CD4-positive, alpha-beta T cell (primary cell): ENCODE results near the gene CD40. TPM values are rescaled to one million over a fixed set of nuclear protein-coding genes. Genes with fewer than 3 reads are reported as not detected.

Source experiments
- ATAC-seq: fragments of 200-7000 bp; cut with Tn5 transposase; one replicate; pipeline ENCODE4 v1.10.0; 2022; ENCODE audit warnings: mild to moderate bottlenecking; ENCODE audit not compliant: poor library complexity
- CTCF ChIA-PET: fragments of 350-600 bp; sonication (Branson Sonifier 250); formaldehyde crosslinking; loops from one replicate; lab custom pipeline; 2021; ENCODE audit warnings: antibody characterized with exemption, inconsistent platforms; lab: Charles Lee
- POLR2A ChIA-PET: fragments of 350-600 bp; sonication (Branson Sonifier 250); formaldehyde crosslinking; loops from one replicate; lab custom pipeline; 2021; ENCODE audit warnings: antibody characterized with exemption, inconsistent platforms; lab: Charles Lee
- DNase-seq, 14 experiments: peaks; one replicate each; pipeline ENCODE4 v3.0.0-alpha.2; 2013 to 2020; ENCODE audit warnings: mixed read lengths in 2 of 14
- H3K27ac ChIP-seq, 2 donors: one replicate each; pipeline versions ENCODE4 v1.5.1 to v1.7.0; 2013; ENCODE audit warnings: low read length in 2 of 2, low read depth in 1 of 2, mild to moderate bottlenecking in 1 of 2
- H3K27me3 ChIP-seq, 2 experiments: 1 replicate in 1 of 2; 2 replicates in 1 of 2; pipeline versions ENCODE4 v1.6.1 to v1.7.0; 2013; ENCODE audit warnings: low read length in 2 of 2, control low read depth in 1 of 2, mild to moderate bottlenecking in 1 of 2, moderate library complexity in 1 of 2; ENCODE audit not compliant: insufficient read depth in 2 of 2, control insufficient read depth in 1 of 2
- H3K36me3 ChIP-seq: one replicate; pipeline ENCODE4 v1.6.1; 2013; ENCODE audit warnings: low read length, control low read depth; ENCODE audit not compliant: insufficient read depth
- H3K4me1 ChIP-seq: one replicate; pipeline ENCODE4 v1.6.1; 2013; ENCODE audit warnings: low read length, control low read depth; ENCODE audit not compliant: insufficient read depth
- H3K4me3 ChIP-seq: one replicate; pipeline ENCODE4 v1.5.1; 2013; ENCODE audit warnings: mild to moderate bottlenecking, low read length, moderate library complexity
- H3K9me3 ChIP-seq, 2 experiments: 1 replicate in 1 of 2; 2 replicates in 1 of 2; pipeline versions ENCODE4 v1.6.1 to v1.7.0; 2013; ENCODE audit warnings: low read length in 2 of 2, mild to moderate bottlenecking in 2 of 2, control low read depth in 1 of 2, moderate library complexity in 1 of 2; ENCODE audit not compliant: control insufficient read depth in 1 of 2, insufficient read depth in 1 of 2
- H3K27ac Mint-ChIP-seq: one replicate; pipeline ENCODE4 v1.8.0; 2020; ENCODE audit warnings: mixed read lengths
- H3K27me3 Mint-ChIP-seq: one replicate; pipeline ENCODE4 v1.8.0; 2021; ENCODE audit warnings: mixed read lengths
- H3K36me3 Mint-ChIP-seq: one replicate; pipeline ENCODE4 v1.8.0; 2021; ENCODE audit warnings: low read depth, mixed read lengths
- H3K4me1 Mint-ChIP-seq: one replicate; pipeline ENCODE4 v1.8.0; 2021; ENCODE audit warnings: low read depth, mixed read lengths
- H3K4me3 Mint-ChIP-seq: one replicate; pipeline ENCODE4 v1.8.0; 2020; ENCODE audit warnings: mild to moderate bottlenecking, mixed read lengths
- H3K9me3 Mint-ChIP-seq: one replicate; pipeline ENCODE4 v1.8.0; 2020; ENCODE audit warnings: mixed read lengths
- intact Hi-C, 2 experiments: fragments of 100-400 bp; cut with DNase I in 1 of 2; cut with micrococcal nuclease in 1 of 2; formaldehyde crosslinking; loops; one replicate each; pipeline versions ENCODE4 v1.15.1 to v1.9.0; 2023 to 2025; cut with DNase I, micrococcal nuclease
- total RNA-seq, 174 experiments: library from RNA in 2 of 174; stranded (reverse) in 2 of 174; gene quantifications; one replicate each; pipeline ENCODE4 v1.2.3 and lab custom pipeline; 2021 to 2026
- TF ChIP-seq, protein P1 (sequence below): fragments of 200-600 bp; IDR thresholded peaks from one replicate; pipeline ENCODE4 v1.8.0; 2022; ENCODE audit warnings: antibody characterized with exemption, mild to moderate bottlenecking

Gene CD40
- total RNA-seq, 2 experiments from 2014 or later = 1.0 to 1.2 TPM

GRCh38 chr20:46100988-46101387, 17.1 kb upstream of the CD40 start:
- Histone ChIP-seq H3K27me3 (peaks cover 46 to 55% of the 10 kb centered on the region in 2 experiments), H3K27ac (no peak overlapping the region), H3K4me3 (no peak overlapping the region), H3K9me3 (peaks cover 0 to 6% of the 10 kb centered on the region in 2 experiments), H3K36me3 (no peaks in the 10 kb centered on the region), H3K4me1 (no peaks in the 10 kb centered on the region)
- CTCF ChIA-PET = no interaction called here
- intact Hi-C loops = no loop called here
- ATAC-seq = no peak
- Mint-ChIP-seq H3K27me3 (peaks cover 74% of the 10 kb centered on the region), H3K4me3 (no peak overlapping the region), H3K4me1 (no peaks in the 10 kb centered on the region), H3K9me3 (no peaks in the 10 kb centered on the region), H3K27ac (no peak overlapping the region), H3K36me3 (no peaks in the 10 kb centered on the region)
- no peak for DNase-seq
- POLR2A ChIA-PET = no interaction called here
- TF ChIP-seq, protein P1, sequence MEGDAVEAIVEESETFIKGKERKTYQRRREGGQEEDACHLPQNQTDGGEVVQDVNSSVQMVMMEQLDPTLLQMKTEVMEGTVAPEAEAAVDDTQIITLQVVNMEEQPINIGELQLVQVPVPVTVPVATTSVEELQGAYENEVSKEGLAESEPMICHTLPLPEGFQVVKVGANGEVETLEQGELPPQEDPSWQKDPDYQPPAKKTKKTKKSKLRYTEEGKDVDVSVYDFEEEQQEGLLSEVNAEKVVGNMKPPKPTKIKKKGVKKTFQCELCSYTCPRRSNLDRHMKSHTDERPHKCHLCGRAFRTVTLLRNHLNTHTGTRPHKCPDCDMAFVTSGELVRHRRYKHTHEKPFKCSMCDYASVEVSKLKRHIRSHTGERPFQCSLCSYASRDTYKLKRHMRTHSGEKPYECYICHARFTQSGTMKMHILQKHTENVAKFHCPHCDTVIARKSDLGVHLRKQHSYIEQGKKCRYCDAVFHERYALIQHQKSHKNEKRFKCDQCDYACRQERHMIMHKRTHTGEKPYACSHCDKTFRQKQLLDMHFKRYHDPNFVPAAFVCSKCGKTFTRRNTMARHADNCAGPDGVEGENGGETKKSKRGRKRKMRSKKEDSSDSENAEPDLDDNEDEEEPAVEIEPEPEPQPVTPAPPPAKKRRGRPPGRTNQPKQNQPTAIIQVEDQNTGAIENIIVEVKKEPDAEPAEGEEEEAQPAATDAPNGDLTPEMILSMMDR = no peak

- Mint-ChIP-seq H3K4me3 (no peak overlapping the region), H3K27me3 (peaks cover 74% of the 10 kb centered on the region), H3K9me3 (no peaks in the 10 kb centered on the region), H3K36me3 (no peaks in the 10 kb centered on the region), H3K27ac (no peak overlapping the region), H3K4me1 (no peaks in the 10 kb centered on the region)
- Histone ChIP-seq H3K9me3 (peaks cover 0 to 6% of the 10 kb centered on the region in 2 experiments), H3K36me3 (no peaks in the 10 kb centered on the region), H3K27me3 (peaks cover 46 to 55% of the 10 kb centered on the region in 2 experiments), H3K4me1 (no peaks in the 10 kb centered on the region), H3K4me3 (no peak overlapping the region), H3K27ac (no peak overlapping the region)
- intact Hi-C loops = no loop called here
- DNase-seq = no peak
- TF ChIP-seq, protein P1 = no peak
- POLR2A ChIA-PET = no interaction called here
- CTCF ChIA-PET = no interaction called here
- no peak for ATAC-seq
Observed at GRCh38 chr20:46101957-46102356, 16.2 kb upstream of the CD40 start.

GRCh38 chr20:46102940-46103339, 15.2 kb upstream of the CD40 start:
- Histone ChIP-seq H3K27me3 (peaks cover 44 to 54% of the 10 kb centered on the region in 2 experiments), H3K27ac (no peak overlapping the region), H3K36me3 (no peaks in the 10 kb centered on the region), H3K4me3 (no peak overlapping the region), H3K9me3 (peaks cover 0 to 6% of the 10 kb centered on the region in 2 experiments), H3K4me1 (no peaks in the 10 kb centered on the region)
- Mint-ChIP-seq H3K9me3 (no peaks in the 10 kb centered on the region), H3K4me3 (no peak overlapping the region), H3K27me3 (peaks cover 77% of the 10 kb centered on the region), H3K4me1 (no peaks in the 10 kb centered on the region), H3K36me3 (no peaks in the 10 kb centered on the region), H3K27ac (no peak overlapping the region)
- intact Hi-C loops = no loop called here
- no peak for DNase-seq
- ATAC-seq = no peak
- ChIA-PET CTCF (no interaction called here), POLR2A (no interaction called here)
- TF ChIP-seq, protein P1 = no peak
